GM19324 (cell line): ENCODE measurements around the gene RTN1.
"Not testable (repeated sequence)": the region's sequence is repeated elsewhere in the genome, so short reads cannot be mapped to it uniquely, and the experiment has no call there.

ENCODE experiments used
- ATAC-seq: cut with Tn5 transposase; IDR thresholded peaks from one replicate; pipeline ENCODE4 v1.9.1; 2021; ENCODE audit warnings: mild to moderate bottlenecking, moderate library complexity; ENCODE audit not compliant: unreplicated experiment, low FRiP score

RTN1 gene

DNA sequence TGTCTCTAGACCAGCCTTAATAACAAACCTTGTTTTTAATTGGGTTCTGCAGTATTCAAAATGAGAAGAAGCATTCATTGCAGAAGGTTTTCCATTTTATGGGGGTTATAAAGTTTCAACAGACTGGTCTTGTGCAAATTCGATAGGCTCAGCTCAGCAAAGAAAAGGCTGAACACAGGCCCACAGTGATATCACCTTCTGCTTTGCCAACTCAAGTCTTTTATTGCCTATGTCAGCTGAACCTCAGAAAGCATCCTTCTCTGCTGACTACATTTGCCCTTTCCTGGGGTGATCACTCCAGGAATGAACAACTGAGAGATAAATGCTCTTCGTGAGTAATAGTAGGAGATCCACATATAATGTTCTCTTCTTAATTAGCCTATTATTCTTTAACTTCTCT is 159.5 kb downstream of the RTN1 start:
- ATAC-seq = no peak

- ATAC-seq = no peak
Measured at GRCh38 chr14:59707778-59708561, 162.6 kb downstream of the RTN1 start.

DNA sequence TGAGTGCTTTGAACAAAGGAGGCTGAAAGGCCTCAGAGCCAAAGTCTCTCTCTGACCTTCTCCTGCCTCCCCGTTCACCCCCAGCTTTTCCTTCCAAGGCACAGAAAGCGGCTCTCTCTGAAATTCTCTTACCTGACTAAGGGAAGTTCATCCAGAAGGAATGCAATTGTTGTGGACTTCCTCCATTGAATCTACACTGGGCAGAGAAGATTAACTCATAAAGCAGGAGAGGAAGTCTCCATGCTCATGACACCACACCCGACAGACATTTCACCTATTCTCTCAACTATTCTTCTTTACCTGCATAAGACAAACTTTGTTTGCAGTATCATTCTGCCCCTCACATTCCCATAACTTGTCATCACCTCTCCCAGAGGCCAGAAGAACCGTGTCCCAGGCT is 164.7 kb downstream of the RTN1 start:
- ATAC-seq = no peak

- ATAC-seq = no peak
Measured at GRCh38 chr14:59705245-59705644, 165.3 kb downstream of the RTN1 start.

- ATAC-seq = no peak
Measured at GRCh38 chr14:59704054-59704645, 166.4 kb downstream of the RTN1 start.

DNA sequence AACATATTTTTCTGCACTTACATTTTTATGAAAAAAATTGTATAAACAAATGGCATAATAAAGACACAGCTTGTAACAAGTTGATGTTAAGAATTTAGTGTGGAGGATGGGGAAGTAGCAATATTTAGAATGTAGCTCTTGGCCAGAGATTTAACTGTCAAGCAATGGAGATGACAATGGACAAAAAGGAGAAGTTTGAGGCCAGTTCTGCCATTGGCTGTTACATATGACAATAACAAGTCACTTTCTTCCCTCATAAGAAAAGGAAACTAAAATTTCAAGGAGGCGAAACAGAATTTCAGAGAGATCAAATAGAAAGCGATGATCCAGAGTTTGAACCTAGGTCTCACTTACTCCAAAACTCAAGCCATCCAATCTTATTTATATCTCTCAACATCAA is 171.1 kb downstream of the RTN1 start:
- no peak for ATAC-seq

DNA sequence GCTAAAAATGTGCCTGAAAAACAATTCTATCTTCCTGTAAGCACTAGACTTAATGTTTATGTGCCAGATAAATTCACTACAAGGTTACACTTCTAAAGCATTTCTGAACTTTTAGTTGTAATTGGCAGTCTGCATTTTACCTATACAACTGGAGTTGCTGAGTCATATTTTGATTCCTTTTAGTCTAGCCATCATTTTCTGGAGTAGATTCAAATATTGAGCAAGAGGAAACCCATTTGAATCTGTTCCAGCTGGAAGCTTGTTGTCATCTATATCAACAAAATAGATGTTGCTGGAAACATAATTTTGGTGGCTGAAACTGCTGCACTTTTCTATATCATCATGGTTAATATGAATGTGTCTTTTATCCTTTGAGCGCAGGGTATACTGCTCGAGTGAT is 171.8 kb downstream of the RTN1 start:
- ATAC-seq = no peak

DNA sequence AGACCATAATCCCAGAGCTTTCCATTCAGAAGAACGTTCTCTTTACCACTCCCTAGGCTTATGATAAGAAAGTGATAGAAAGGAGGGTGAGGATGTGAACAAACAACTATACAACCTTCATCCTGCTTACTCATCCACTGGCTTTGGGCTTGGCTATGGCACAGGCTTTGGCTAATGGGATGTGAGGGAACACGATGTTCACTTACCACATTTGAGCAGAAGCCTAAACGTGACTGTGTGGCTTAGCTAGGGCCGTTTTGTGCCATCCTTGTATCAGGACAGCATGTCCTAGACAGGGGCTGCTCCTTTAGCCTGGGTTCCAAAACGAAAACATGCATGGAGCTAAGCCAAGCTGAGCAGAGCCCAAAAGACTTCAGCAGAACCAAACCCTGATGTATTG is 175.4 kb downstream of the RTN1 start:
- ATAC-seq = no peak

DNA sequence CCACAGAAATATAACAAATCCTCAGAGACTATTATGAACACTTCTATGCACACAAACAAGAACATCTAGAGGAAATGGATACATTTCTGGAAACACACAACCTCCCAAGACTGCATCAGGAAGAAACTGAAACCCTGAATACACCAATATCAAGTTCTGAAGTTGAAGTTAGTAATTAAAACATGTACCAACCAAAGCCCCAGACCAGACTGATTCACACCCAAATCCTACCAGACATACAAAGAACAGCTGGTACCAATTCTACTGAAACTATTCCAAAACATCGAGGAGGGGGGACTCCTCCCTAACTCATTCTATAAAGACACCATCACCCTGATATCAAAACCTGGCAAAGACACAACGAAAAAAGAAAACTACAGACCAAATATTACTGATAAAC is 179.3 kb downstream of the RTN1 start:
- no peak for ATAC-seq

- ATAC-seq = no peak
Measured at GRCh38 chr14:59690426-59690825, 180.2 kb downstream of the RTN1 start.

GRCh38 chr14:59688224-59689170 is 182.1 kb downstream of the RTN1 start:
- peak; percentile 87 for ATAC-seq

GRCh38 chr14:59687663-59688062 is 182.9 kb downstream of the RTN1 start:
- no peak for ATAC-seq

DNA sequence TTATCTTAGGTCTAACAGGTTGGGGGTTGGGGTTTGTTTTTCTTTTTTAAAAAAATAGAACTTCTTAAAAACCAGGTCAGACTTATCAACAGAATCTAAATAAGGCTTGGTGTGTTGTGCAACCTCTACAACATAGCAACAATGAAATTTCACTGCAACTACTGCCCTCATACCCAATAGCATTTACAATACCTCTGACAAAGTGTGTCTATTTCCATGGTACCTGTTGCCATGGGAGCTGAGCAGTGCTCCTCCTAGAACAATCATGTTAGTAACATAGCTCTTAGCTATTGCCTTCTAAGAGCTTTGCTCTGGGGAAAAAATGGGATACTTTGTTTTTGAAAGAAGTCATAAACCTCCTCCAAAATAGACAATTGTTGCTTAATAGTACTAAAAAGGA is 190.7 kb downstream of the RTN1 start:
- no peak for ATAC-seq

DNA sequence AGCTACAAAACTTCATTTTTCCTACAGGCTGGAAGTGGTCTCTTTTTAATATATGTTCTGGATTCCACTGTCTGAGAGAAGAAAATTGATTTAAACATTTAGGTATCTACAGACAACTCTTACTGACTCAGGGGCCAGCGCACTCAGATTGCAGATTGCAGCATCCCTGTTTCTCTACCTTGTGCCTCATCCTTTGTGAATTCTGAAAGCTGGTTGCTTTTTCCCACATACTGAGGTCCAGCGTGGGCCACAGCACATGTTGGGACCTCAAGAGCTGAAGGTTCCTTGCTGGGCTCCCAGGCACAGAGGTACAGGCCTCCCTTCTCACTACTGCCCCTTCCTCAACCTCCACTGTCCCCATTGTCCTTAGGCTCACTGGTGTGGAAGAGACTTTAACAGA is 192.2 kb downstream of the RTN1 start:
- no peak for ATAC-seq

GRCh38 chr14:59677771-59678231 is 192.8 kb downstream of the RTN1 start:
- ATAC-seq = no peak

DNA sequence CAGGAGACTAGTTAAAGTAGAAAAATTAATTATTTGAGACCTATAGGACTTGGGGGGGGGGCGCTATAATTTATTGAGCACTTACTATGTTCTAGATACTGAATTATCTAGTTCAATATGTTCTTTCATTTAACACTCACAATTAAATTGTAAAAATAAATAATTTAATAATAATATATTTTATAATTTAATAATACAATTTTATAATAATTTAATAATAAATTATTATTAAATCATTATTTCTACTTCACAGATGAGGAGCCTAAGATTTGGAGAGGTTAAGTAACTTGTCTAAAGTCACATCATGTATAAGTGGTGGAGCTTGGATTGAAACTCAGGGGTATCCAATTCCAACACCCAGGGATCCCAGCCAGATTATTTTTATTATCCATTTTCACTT is 195.2 kb downstream of the RTN1 start:
- ATAC-seq = no peak

GRCh38 chr14:59664741-59665140 is 205.8 kb downstream of the RTN1 start:
- ATAC-seq = no peak

- no peak for ATAC-seq
Measured at GRCh38 chr14:59657769-59658168, 212.8 kb downstream of the RTN1 start.

- no peak for ATAC-seq
Measured at GRCh38 chr14:59656473-59656872, 214.1 kb downstream of the RTN1 start.

GRCh38 chr14:59654131-59654530 is 216.4 kb downstream of the RTN1 start:
- ATAC-seq = not testable (repeated sequence)

DNA sequence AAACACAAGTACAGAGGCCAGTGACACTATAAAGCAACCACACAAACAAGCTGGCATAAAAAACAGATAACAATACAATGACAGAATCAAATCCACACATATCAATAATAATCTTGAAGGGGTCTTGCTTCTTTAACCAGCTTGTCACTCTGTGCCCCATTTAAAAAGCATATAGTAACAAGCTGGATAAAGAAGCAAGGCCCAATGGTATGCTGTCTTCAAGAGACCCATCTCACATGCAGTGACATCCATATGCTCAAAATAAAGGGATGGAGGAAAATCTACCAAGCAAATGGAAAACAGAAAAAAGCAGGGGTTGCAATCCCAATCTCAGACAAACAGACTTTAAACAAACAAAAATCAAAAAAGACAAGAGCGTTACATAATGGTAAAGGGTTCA is 223.7 kb downstream of the RTN1 start:
- ATAC-seq = not testable (repeated sequence)
